ENCODE results near the gene PTPRD. TPM values are rescaled to one million over a fixed set of nuclear protein-coding genes. Genes with fewer than 3 reads are reported as not detected.

The PTPRD gene
- total and polyA plus RNA-seq, 9 of the 15 experiments (the other 6 are each of a cell fraction or from before 2014, with no cell fraction given), result 0.11 TPM; not detected in 8

DNA sequence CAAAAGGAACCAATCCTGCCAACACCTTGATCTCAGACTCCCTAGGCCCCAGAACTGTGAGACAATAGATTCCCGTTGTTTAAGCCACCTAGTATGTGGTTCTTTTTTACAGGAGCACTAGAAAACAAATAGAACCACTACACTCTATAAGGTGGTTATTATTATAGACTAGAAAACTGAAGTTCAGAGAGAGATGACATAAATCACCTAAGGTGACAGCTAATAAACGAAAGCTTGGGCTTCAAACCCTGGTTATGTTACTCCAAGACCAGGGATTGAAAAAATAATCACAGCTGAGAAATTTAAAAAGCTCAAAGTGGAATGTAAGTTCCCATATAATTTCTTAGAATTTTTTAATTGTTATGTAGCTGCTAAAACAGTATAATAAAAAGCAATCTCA lies 2097.1 kb downstream of the PTPRD start:
- H3K27me3 ChIP-seq (ENCODE audit: control insufficient read depth in 2 of 2, insufficient read depth in 2 of 2, low read length in 2 of 2), result no peaks in the 10 kb centered on the region
- POLR2A ChIA-PET, result no interaction called here
- ATAC-seq, result no peak

DNA sequence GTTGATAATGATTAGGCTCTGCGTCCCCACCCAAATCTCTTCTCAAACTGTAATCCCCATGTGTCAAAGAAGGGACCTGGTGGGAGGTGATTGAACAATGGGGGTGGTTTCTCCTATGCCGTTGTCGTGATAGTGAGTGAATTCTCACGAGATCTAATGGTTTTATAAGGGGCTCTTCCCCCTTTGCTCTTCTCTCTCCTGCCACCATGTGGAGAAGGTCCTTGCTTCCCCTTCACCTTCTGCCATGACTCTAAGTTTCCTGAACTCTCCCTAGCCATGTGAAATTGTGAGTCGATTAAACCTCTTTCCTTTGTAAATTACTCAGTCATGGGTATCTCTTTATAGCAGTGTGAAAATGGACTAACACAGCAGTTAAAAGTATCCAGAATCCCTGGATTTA lies 2098.0 kb downstream of the PTPRD start:
- CTCF ChIA-PET (ENCODE audit: low intra/inter-chr PET ratio), result no interaction called here
- Histone ChIP-seq H3K36me3 (ENCODE audit: control insufficient read depth, insufficient read depth, low read length) (no peaks in the 10 kb centered on the region), H3K9me1 (ENCODE audit: control insufficient read depth, insufficient read depth, low read length) (no peaks in the 10 kb centered on the region), H3K9me3 (replicated peaks; ENCODE audit: control insufficient read depth, insufficient read depth, low read depth, low read length) (no peaks in the 10 kb centered on the region), H3K4me3 (no peak overlapping the region), H4K20me1 (replicated peaks; ENCODE audit: control insufficient read depth, insufficient read depth, low read length) (no peaks in the 10 kb centered on the region), H3K4me2 (ENCODE audit: insufficient read depth, low read length) (no peak overlapping the region), H3K27me3 (ENCODE audit: control insufficient read depth in 2 of 2, insufficient read depth in 2 of 2, low read length in 2 of 2) (no peaks in the 10 kb centered on the region), H3K4me1 (replicated peaks in 1 of 2; ENCODE audit: control insufficient read depth in 2 of 2, insufficient read depth in 2 of 2, low read length in 2 of 2) (no peaks in the 10 kb centered on the region), H3K9ac (ENCODE audit: insufficient read depth in 1 of 2, low read depth in 2 of 2, low read length in 2 of 2) (no peak overlapping the region), H2AFZ (ENCODE audit: low read depth, low read length) (no peak overlapping the region), H3K79me2 (ENCODE audit: control insufficient read depth, insufficient read depth, low read length) (no peaks in the 10 kb centered on the region), H3K27ac (ENCODE audit: extremely low read depth, low read depth, low read length) (no peak overlapping the region)
- TF ChIP-seq ESRRA (IDR thresholded peaks at IDR 0.05; ENCODE audit: borderline replicate concordance, low read depth) (no peak), OTX1 (CRISPR knock-in tag; IDR thresholded peaks at IDR 0.05) (no peak), ATF3 (IDR thresholded peaks at IDR 0.05) (no peak), ATF3 (CRISPR knock-in tag; conservative IDR thresholded peaks at IDR 0.05) (no peak), HDAC8 (tag; IDR thresholded peaks at IDR 0.05) (no peak), ZNF586 (CRISPR knock-in tag; conservative IDR thresholded peaks at IDR 0.05) (no peak), PRPF4 (IDR thresholded peaks at IDR 0.05; ENCODE audit: insufficient read depth, low read depth, low read length, poor library complexity, severe bottlenecking) (no peak), PHF8 (IDR thresholded peaks at IDR 0.05; ENCODE audit: borderline replicate concordance, low read length) (no peak), POLR2A (conservative IDR thresholded peaks at IDR 0.05) (no peak), NFIX (CRISPR knock-in tag; IDR thresholded peaks at IDR 0.05; ENCODE audit: low read depth) (no peak), YY1 (IDR thresholded peaks at IDR 0.05; ENCODE audit: borderline replicate concordance in 1 of 3, control insufficient read depth in 1 of 3, extremely low read depth in 1 of 3, insufficient read depth in 3 of 3, insufficient read length in 1 of 3, insufficient replicate concordance in 2 of 3, low read depth in 1 of 3, low read length in 2 of 3) (no peak), FOXA3 (CRISPR knock-in tag; conservative IDR thresholded peaks at IDR 0.05 in 1 of 2, IDR thresholded peaks at IDR 0.05 in 1 of 2) (no peak)
- POLR2A ChIA-PET, result no interaction called here
- no TSS peak for BruUV-seq (replicated peaks)
- intact Hi-C loops (cut with micrococcal nuclease) (no loop called here), in situ Hi-C loops (cut with MboI) (no loop called here)
- DNase-seq (ENCODE audit: extremely low read depth in 1 of 4, low spot score in 3 of 4), result no peak
- WGBS (ENCODE audit: insufficient coverage, low coverage, missing lambda C conversion rate), result 0% methylated on average over 5 of the region's 5 CpGs
- no peak for ATAC-seq
- FAIRE-seq, result no peak

More for the DNA sequence above, 2097.1 kb downstream of the PTPRD start:
- Histone ChIP-seq H3K9me3 (replicated peaks; ENCODE audit: control insufficient read depth, insufficient read depth, low read depth, low read length) (no peaks in the 10 kb centered on the region), H4K20me1 (replicated peaks; ENCODE audit: control insufficient read depth, insufficient read depth, low read length) (no peaks in the 10 kb centered on the region), H3K79me2 (ENCODE audit: control insufficient read depth, insufficient read depth, low read length) (no peaks in the 10 kb centered on the region), H3K9ac (ENCODE audit: insufficient read depth in 1 of 2, low read depth in 2 of 2, low read length in 2 of 2) (no peak overlapping the region), H3K27ac (ENCODE audit: extremely low read depth, low read depth, low read length) (no peak overlapping the region), H3K4me2 (ENCODE audit: insufficient read depth, low read length) (no peak overlapping the region), H3K4me1 (replicated peaks in 1 of 2; ENCODE audit: control insufficient read depth in 2 of 2, insufficient read depth in 2 of 2, low read length in 2 of 2) (no peaks in the 10 kb centered on the region), H3K36me3 (ENCODE audit: control insufficient read depth, insufficient read depth, low read length) (no peaks in the 10 kb centered on the region), H3K4me3 (no peak overlapping the region), H2AFZ (ENCODE audit: low read depth, low read length) (no peak overlapping the region), H3K9me1 (ENCODE audit: control insufficient read depth, insufficient read depth, low read length) (no peaks in the 10 kb centered on the region)
- WGBS (ENCODE audit: insufficient coverage, low coverage, missing lambda C conversion rate), result 0% methylated on average over 1 of the region's 2 CpGs
- in situ Hi-C loops (cut with MboI), result no loop called here
- DNase-seq (ENCODE audit: extremely low read depth in 1 of 4, low spot score in 3 of 4) (no peak), FAIRE-seq (no peak)
- CTCF ChIA-PET (ENCODE audit: low intra/inter-chr PET ratio), result no interaction called here
- no TSS peak for BruUV-seq (replicated peaks)
- intact Hi-C loops (cut with micrococcal nuclease), result no loop called here
- no peak for TF ChIP-seq ZNF780A (CRISPR knock-in tag; IDR thresholded peaks at IDR 0.05)
- TF ChIP-seq HNRNPH1 (optimal IDR thresholded peaks at IDR 0.05; ENCODE audit: low read depth, low read length), result no peak
- no peak for TF ChIP-seq ZNF197 (CRISPR knock-in tag; IDR thresholded peaks at IDR 0.05; ENCODE audit: low read depth)
- no peak for TF ChIP-seq MEF2A (IDR thresholded peaks at IDR 0.05; ENCODE audit: control insufficient read depth, low read depth, low read length)
